Karpas-422 (cell line): ENCODE results near the gene AEN. TPM values are rescaled to one million over a fixed set of nuclear protein-coding genes. Genes with fewer than 3 reads are reported as not detected.
"Not testable (repeated sequence)": the region's sequence is repeated elsewhere in the genome, so short reads cannot be mapped to it uniquely, and the experiment has no call there.

Experiments
- DNase-seq: peaks from one replicate; pipeline ENCODE4 v3.0.0-alpha.2; 2015
- H2AFZ ChIP-seq: fragments of 200-600 bp; sonication (generic); 2 replicates; pipeline ENCODE4 v1.6.1; 2014; ENCODE audit warnings: antibody characterized with exemption, low read length, mixed read lengths
- H3K27ac ChIP-seq: fragments of 200-600 bp; sonication (generic); 2 replicates; pipeline ENCODE4 v1.5.1; 2014; ENCODE audit warnings: mild to moderate bottlenecking, low read length, moderate library complexity
- H3K27me3 ChIP-seq: fragments of 200-600 bp; sonication (generic); 2 replicates; pipeline ENCODE4 v1.6.1; 2014; ENCODE audit warnings: low read length, mixed read lengths
- H3K36me3 ChIP-seq: fragments of 200-600 bp; sonication (generic); 2 replicates; pipeline ENCODE4 v1.6.1; 2014; ENCODE audit warnings: low read length, mixed read lengths; ENCODE audit not compliant: insufficient read depth
- H3K4me1 ChIP-seq: fragments of 200-600 bp; sonication (generic); 2 replicates; pipeline ENCODE4 v1.6.1; 2014; ENCODE audit warnings: mild to moderate bottlenecking, low read length, mixed read lengths
- H3K4me2 ChIP-seq: fragments of 200-600 bp; sonication (generic); 2 replicates; pipeline ENCODE4 v1.6.1; 2014; ENCODE audit warnings: low read length, low read depth, mild to moderate bottlenecking; ENCODE audit not compliant: poor library complexity, severe bottlenecking
- H3K4me3 ChIP-seq: fragments of 200-600 bp; sonication (generic); 2 replicates; pipeline ENCODE4 v1.5.1; 2014; ENCODE audit warnings: mild to moderate bottlenecking, antibody characterized with exemption, low read length, mixed read lengths
- H3K79me2 ChIP-seq: fragments of 200-600 bp; sonication (generic); 2 replicates; pipeline ENCODE4 v1.6.1; 2014; ENCODE audit warnings: mild to moderate bottlenecking, low read length, mixed read lengths
- H3K9ac ChIP-seq: fragments of 200-600 bp; sonication (generic); 2 replicates; pipeline ENCODE4 v1.6.0; 2014; ENCODE audit warnings: low read length
- H3K9me2 ChIP-seq: fragments of 200-600 bp; sonication (generic), shearing (Covaris generic); replicated peaks from 2 replicates; pipeline ENCODE4 v1.6.0; 2014; ENCODE audit warnings: mild to moderate bottlenecking, low read length, moderate library complexity; ENCODE audit not compliant: insufficient read depth
- H3K9me3 ChIP-seq: fragments of 300-700, 200-600 bp; sonication (generic); 2 replicates; pipeline ENCODE4 v1.6.1; 2014; ENCODE audit warnings: low read length, mixed read lengths
- H4K20me1 ChIP-seq: fragments of 200-600 bp; sonication (generic); 2 replicates; pipeline ENCODE4 v1.6.1; 2014; ENCODE audit warnings: mild to moderate bottlenecking, antibody characterized with exemption, low read length, low read depth; ENCODE audit not compliant: insufficient read depth
- total RNA-seq: library from RNA; depleted of rRNA; stranded (reverse); fragments of >200 nt; shearing (Covaris generic); gene quantifications from 2 replicates; pipeline ENCODE4 v1.2.3, GENCODE V29; 2014; ENCODE audit warnings: low replicate concordance

The AEN gene
- total RNA-seq, 1 experiment from 2014 or later, result 18.1 TPM

DNA sequence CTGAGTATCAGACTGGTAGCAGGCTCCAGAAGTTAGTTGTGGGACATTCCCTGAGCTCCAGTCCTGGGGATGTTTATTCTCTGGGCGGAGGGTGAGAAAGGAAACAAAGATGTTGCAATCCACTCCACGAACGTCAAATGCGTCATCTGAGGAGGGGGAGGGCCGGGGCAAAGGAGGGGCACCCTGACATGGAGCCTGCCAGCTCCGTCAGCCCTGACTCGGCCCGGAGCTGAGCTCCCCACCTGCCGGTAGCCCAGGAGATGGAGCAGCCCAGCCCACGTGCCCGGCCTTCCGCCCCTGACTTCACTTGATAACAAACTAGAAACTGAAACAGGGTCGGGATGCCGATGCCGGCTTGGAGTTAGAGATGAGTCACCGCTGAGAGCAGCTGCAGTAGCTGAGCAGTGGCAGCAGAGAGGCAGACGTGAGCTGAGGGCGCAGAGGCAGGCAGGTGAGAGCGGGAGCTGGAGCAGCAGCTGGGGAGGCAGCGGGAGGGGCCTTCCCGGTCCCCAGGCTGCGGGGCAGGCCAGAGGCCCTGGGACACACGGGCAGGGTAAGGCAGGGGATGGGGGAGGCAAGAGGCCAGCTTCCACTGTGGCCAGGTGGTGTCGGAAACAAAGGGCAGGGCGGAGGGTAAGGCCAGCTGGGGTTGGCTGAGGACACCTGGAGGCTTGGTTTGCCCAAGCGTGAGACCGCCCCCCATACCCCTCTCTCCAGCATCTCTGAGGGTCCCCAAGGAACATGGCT lies 17.7 kb downstream of the AEN start, which contains the start of gene ISG20:
Gene ISG20 (plus strand): TSS at position 391 of the 747 bp plus-strand sequence. CDS start 351 bp downstream, at position 742.
- H3K9me3 ChIP-seq, result no peaks in the 10 kb centered on the region
- H3K9ac ChIP-seq, result peak within 1 kb of the TSS; percentile 76
- H3K27ac ChIP-seq, result peak within 1 kb of the TSS; percentile 92
- peaks cover 4% of the 10 kb centered on the region; the same call in 1 of the 2 replicates for H3K36me3 ChIP-seq
- peak; percentile 95 for DNase-seq
- no peaks in the 10 kb centered on the region for H3K27me3 ChIP-seq
- no peak within 1 kb of the TSS for H2AFZ ChIP-seq
- H3K79me2 ChIP-seq, result peaks cover 3% of the 10 kb centered on the region
- H3K4me3 ChIP-seq, result peak within 1 kb of the TSS; percentile 67
- H4K20me1 ChIP-seq, result no peaks in the 10 kb centered on the region
- peak within 1 kb of the TSS; percentile 88 for H3K4me2 ChIP-seq
- H3K9me2 ChIP-seq, result no peaks in the 10 kb centered on the region
- H3K4me1 ChIP-seq, result peaks cover 89% of the 10 kb centered on the region

GRCh38 chr15:88641959-88642452 lies 20.9 kb downstream of the AEN start:
- Histone ChIP-seq H3K9me2 (no peaks in the 10 kb centered on the region), H3K4me1 (peaks cover 92% of the 10 kb centered on the region), H4K20me1 (no peaks in the 10 kb centered on the region), H3K79me2 (peaks cover 13% of the 10 kb centered on the region), H3K27me3 (no peaks in the 10 kb centered on the region), H3K36me3 (no peaks in the 10 kb centered on the region; the same call in 1 of the 2 replicates), H3K9ac (no peak overlapping the region), H3K4me3 (no peak overlapping the region), H3K27ac (peak overlapping the region; percentile 92), H2AFZ (no peak overlapping the region), H3K4me2 (peak overlapping the region; percentile 13), H3K9me3 (no peaks in the 10 kb centered on the region)
- peak; percentile 52 for DNase-seq

GRCh38 chr15:88642514-88642913 lies 21.4 kb downstream of the AEN start:
- Histone ChIP-seq H3K4me2 (peak overlapping the region; percentile 13), H3K79me2 (peaks cover 13% of the 10 kb centered on the region), H3K27ac (peak overlapping the region; percentile 92), H3K4me1 (peaks cover 92% of the 10 kb centered on the region)
- not testable (repeated sequence) for H3K36me3 ChIP-seq, H3K9ac ChIP-seq, H3K9me2 ChIP-seq, H4K20me1 ChIP-seq, H2AFZ ChIP-seq, DNase-seq, H3K9me3 ChIP-seq, H3K4me3 ChIP-seq, H3K27me3 ChIP-seq

GRCh38 chr15:88644741-88645140 lies 23.6 kb downstream of the AEN start:
- Histone ChIP-seq H2AFZ (no peak overlapping the region), H3K4me2 (peak overlapping the region; percentile 80), H3K4me1 (peaks cover 89% of the 10 kb centered on the region), H3K4me3 (peak overlapping the region; percentile 62), H3K27me3 (no peaks in the 10 kb centered on the region), H3K9me2 (no peaks in the 10 kb centered on the region), H3K27ac (peak overlapping the region; percentile 95), H4K20me1 (no peaks in the 10 kb centered on the region), H3K79me2 (peaks cover 13% of the 10 kb centered on the region), H3K36me3 (no peaks in the 10 kb centered on the region; the same call in 1 of the 2 replicates), H3K9me3 (no peaks in the 10 kb centered on the region), H3K9ac (peak overlapping the region; percentile 71)
- no peak for DNase-seq

DNA sequence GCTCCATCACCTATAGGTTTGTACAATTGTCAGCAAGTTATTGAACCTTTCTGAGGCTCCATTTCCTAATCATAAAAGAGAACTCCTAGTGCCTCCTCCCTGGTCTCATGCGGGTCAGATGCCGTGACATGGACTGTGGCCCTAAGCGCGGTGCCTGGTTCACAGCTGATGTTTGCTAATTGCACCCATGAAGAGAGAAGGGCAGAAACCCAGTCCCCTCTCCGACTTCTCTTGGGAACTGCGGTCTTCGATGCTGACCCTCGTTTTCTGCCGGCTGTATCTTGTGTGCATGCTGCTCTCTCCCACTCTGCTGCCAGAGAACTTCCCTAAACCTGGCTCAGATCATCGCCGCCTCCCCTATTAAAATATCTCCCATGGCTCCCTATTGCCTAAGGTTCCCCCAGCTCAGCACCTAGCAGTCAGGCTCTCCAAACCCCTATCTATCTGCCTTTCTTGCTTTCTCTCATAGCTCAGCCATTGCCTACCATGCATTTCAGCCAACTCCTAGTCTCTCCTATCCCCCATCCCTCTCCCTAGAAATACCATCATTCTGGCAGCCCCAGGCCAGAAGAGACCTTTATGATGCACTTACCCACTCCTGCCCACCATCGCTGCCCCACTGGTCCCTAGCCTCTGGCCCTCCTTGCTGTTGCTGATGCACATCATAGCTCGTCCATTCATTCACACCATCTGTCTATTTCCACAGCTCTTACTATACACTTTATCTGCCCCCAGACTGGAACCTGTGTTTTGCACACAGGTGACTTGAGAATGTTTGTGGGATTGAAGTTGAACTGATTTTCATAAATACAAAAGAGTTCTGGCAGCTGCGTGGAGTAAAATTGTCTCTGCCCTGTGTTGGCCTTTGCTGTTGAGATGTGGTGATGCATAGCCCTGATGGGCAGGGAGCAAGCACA lies 24.3 kb downstream of the AEN start:
- no peaks in the 10 kb centered on the region for H4K20me1 ChIP-seq
- no peaks in the 10 kb centered on the region for H3K27me3 ChIP-seq
- H3K27ac ChIP-seq, result peak overlapping the region; percentile 95
- H3K9me3 ChIP-seq, result no peaks in the 10 kb centered on the region
- peak overlapping the region; percentile 71 for H3K9ac ChIP-seq
- no peak overlapping the region for H2AFZ ChIP-seq
- H3K4me2 ChIP-seq, result peak overlapping the region; percentile 80
- H3K9me2 ChIP-seq, result no peaks in the 10 kb centered on the region
- H3K4me1 ChIP-seq, result peaks cover 83% of the 10 kb centered on the region
- peak; percentile 58 for DNase-seq
- no peaks in the 10 kb centered on the region; the same call in 1 of the 2 replicates for H3K36me3 ChIP-seq
- peak overlapping the region; percentile 62 for H3K4me3 ChIP-seq
- H3K79me2 ChIP-seq, result peaks cover 13% of the 10 kb centered on the region

- no peak for DNase-seq
- Histone ChIP-seq H3K9me2 (no peaks in the 10 kb centered on the region), H3K4me3 (peak overlapping the region; percentile 62), H3K27me3 (no peaks in the 10 kb centered on the region), H2AFZ (no peak overlapping the region), H3K9ac (peak overlapping the region; percentile 71), H3K9me3 (no peaks in the 10 kb centered on the region), H3K79me2 (peaks cover 13% of the 10 kb centered on the region), H4K20me1 (no peaks in the 10 kb centered on the region), H3K4me1 (peaks cover 76% of the 10 kb centered on the region), H3K4me2 (peak overlapping the region; percentile 80), H3K36me3 (no peaks in the 10 kb centered on the region; the same call in 1 of the 2 replicates), H3K27ac (peak overlapping the region; percentile 95)
These were observed 24.9 kb downstream of the AEN start for GRCh38 chr15:88646088-88646405.

GRCh38 chr15:88646951-88647350 lies 25.8 kb downstream of the AEN start:
- H3K79me2 ChIP-seq, result peaks cover 13% of the 10 kb centered on the region
- peaks cover 67% of the 10 kb centered on the region for H3K4me1 ChIP-seq
- H3K4me2 ChIP-seq, result peak overlapping the region; percentile 72
- peak overlapping the region; percentile 55 for H3K9ac ChIP-seq
- H4K20me1 ChIP-seq, result no peaks in the 10 kb centered on the region
- peak overlapping the region; percentile 37; the same call in 1 of the 2 replicates for H3K4me3 ChIP-seq
- H3K27me3 ChIP-seq, result no peaks in the 10 kb centered on the region
- no peaks in the 10 kb centered on the region; the same call in 1 of the 2 replicates for H3K36me3 ChIP-seq
- H3K9me2 ChIP-seq, result no peaks in the 10 kb centered on the region
- no peak overlapping the region for H2AFZ ChIP-seq
- no peak for DNase-seq
- peak overlapping the region; percentile 95 for H3K27ac ChIP-seq
- no peaks in the 10 kb centered on the region for H3K9me3 ChIP-seq
